ENCODE data around the gene EMP2. TPM values are rescaled to one million over a fixed set of nuclear protein-coding genes. Genes with fewer than 3 reads are reported as not detected.

EMP2 gene
- total and polyA plus RNA-seq, 4 donors: 74.3 to 286 (median 117) TPM

DNA sequence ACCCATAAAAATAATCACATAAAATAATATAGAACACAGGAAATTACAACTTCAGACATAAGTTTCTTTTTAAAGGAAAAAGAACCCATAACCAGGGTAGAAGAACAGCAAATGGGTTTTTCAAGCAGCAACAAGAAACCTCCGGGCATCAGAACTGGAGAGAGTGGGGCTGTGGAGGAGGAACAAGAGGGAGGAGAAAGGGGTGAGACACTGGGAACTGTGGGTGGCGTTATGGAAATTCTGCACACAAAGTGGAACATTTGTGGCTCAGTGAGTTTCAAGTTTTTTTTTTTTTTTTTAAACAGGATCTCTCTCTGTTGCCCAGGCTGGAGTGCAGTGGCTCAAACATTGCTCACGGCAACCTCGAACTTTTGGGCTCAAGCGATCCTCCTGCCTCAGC lies 22.6 kb downstream of the EMP2 start:
- DNase-seq (no peak), ATAC-seq (ENCODE audit: insufficient read depth, low FRiP score) (no peak)
- no peaks in the 10 kb centered on the region for H3K27me3 ChIP-seq (ENCODE audit: control insufficient read depth in 3 of 3, insufficient read depth in 3 of 3, low read length in 2 of 3)
- peaks cover 0 to 5% (median under 1%) of the 10 kb centered on the region in 4 donors for H3K9me3 ChIP-seq (ENCODE audit: control insufficient read depth in 4 of 4, insufficient read depth in 3 of 4, low read length in 3 of 4)
- no peak overlapping the region for H3K4me3 ChIP-seq
- no peaks in the 10 kb centered on the region for H3K36me3 ChIP-seq (ENCODE audit: control insufficient read depth in 4 of 4, insufficient read depth in 4 of 4, low read length in 4 of 4)
- 80 to 84% methylated on average over 5 of the region's 5 CpGs for WGBS, 2 donors
- H3K9ac ChIP-seq (ENCODE audit: insufficient read depth in 1 of 2, low read length in 2 of 2): no peak overlapping the region
- TF ChIP-seq CTCF (IDR thresholded peaks at IDR 0.05; ENCODE audit: control extremely low read depth, extremely low read depth): no peak
- peak overlapping the region; percentile 86 to 94 for H3K27ac ChIP-seq (ENCODE audit: low read depth in 1 of 2, low read length in 1 of 2)
- H3K4me1 ChIP-seq (ENCODE audit: control insufficient read depth in 5 of 5, insufficient read depth in 5 of 5, low read length in 5 of 5): peaks cover 0 to 38% (median 10%) of the 10 kb centered on the region in 5 donors

DNA sequence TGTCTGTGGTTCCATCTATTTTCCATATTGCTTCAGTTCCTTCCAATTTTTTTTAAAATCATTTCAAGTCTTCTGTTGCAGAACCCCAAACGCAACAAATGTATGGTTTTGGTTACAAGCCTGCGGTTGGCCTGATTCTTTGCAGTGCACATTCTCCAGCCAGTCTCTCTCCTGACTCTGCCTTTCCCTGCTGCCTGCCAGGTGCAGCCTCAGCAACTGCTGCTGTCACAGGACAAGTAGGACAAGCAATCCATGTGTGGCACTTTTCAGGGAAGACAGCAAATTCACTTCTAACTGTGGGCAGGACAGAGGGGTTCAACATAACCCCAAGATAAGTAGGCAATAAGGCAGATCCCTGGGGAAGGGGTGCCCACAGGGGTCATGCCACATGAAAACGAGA lies 24.2 kb downstream of the EMP2 start:
- ATAC-seq (ENCODE audit: insufficient read depth, low FRiP score): no peak
- Histone ChIP-seq H3K9me3 (ENCODE audit: control insufficient read depth in 4 of 4, insufficient read depth in 3 of 4, low read length in 3 of 4) (no peaks in the 10 kb centered on the region), H3K36me3 (ENCODE audit: control insufficient read depth in 4 of 4, insufficient read depth in 4 of 4, low read length in 4 of 4) (no peaks in the 10 kb centered on the region), H3K27ac (ENCODE audit: low read depth in 1 of 2, low read length in 1 of 2) (peak overlapping the region in 1 of 2 donors; percentile 3), H3K4me1 (ENCODE audit: control insufficient read depth in 5 of 5, insufficient read depth in 5 of 5, low read length in 5 of 5) (peaks cover 0 to 35% (median 10%) of the 10 kb centered on the region in 5 donors), H3K4me3 (no peak overlapping the region), H3K27me3 (ENCODE audit: control insufficient read depth in 3 of 3, insufficient read depth in 3 of 3, low read length in 2 of 3) (no peaks in the 10 kb centered on the region), H3K9ac (ENCODE audit: insufficient read depth in 1 of 2, low read length in 2 of 2) (no peak overlapping the region)
- 87% methylated on average over 3 of the region's 3 CpGs for whole genome bisulfite sequencing, 2 donors
- no peak for DNase-seq
- TF ChIP-seq CTCF (IDR thresholded peaks at IDR 0.05; ENCODE audit: control extremely low read depth, extremely low read depth): no peak

- H3K36me3 ChIP-seq (ENCODE audit: control insufficient read depth in 4 of 4, insufficient read depth in 4 of 4, low read length in 4 of 4): no peaks in the 10 kb centered on the region
- WGBS, 2 donors: 84 to 91% methylated on average over 7 of the region's 7 CpGs
- H3K9me3 ChIP-seq (ENCODE audit: control insufficient read depth in 4 of 4, insufficient read depth in 3 of 4, low read length in 3 of 4): no peaks in the 10 kb centered on the region
- H3K4me1 ChIP-seq (ENCODE audit: control insufficient read depth in 5 of 5, insufficient read depth in 5 of 5, low read length in 5 of 5): peaks cover 0 to 23% (median 10%) of the 10 kb centered on the region in 5 donors
- DNase-seq (no peak), ATAC-seq (ENCODE audit: insufficient read depth, low FRiP score) (no peak)
- H3K27ac ChIP-seq (ENCODE audit: low read depth in 1 of 2, low read length in 1 of 2): peak overlapping the region in 1 of 2 donors; percentile 30
- no peak overlapping the region for H3K9ac ChIP-seq (ENCODE audit: insufficient read depth in 1 of 2, low read length in 2 of 2)
- no peak for TF ChIP-seq CTCF (IDR thresholded peaks at IDR 0.05; ENCODE audit: control extremely low read depth, extremely low read depth)
- H3K4me3 ChIP-seq: no peak overlapping the region
- no peaks in the 10 kb centered on the region for H3K27me3 ChIP-seq (ENCODE audit: control insufficient read depth in 3 of 3, insufficient read depth in 3 of 3, low read length in 2 of 3)
Measured at GRCh38 chr16:10554569-10554968, 25.8 kb downstream of the EMP2 start.

- peak overlapping the region; percentile 63 to 77 for H3K27ac ChIP-seq (ENCODE audit: low read depth in 1 of 2, low read length in 1 of 2)
- DNase-seq (no peak), ATAC-seq (ENCODE audit: insufficient read depth, low FRiP score) (peak; percentile 73)
- TF ChIP-seq CTCF (IDR thresholded peaks at IDR 0.05; ENCODE audit: control extremely low read depth, extremely low read depth): no peak
- H3K4me1 ChIP-seq (ENCODE audit: control insufficient read depth in 5 of 5, insufficient read depth in 5 of 5, low read length in 5 of 5): peaks cover 0 to 18% (median 0%) of the 10 kb centered on the region in 5 donors
- H3K36me3 ChIP-seq (ENCODE audit: control insufficient read depth in 4 of 4, insufficient read depth in 4 of 4, low read length in 4 of 4): no peaks in the 10 kb centered on the region
- H3K9me3 ChIP-seq (ENCODE audit: control insufficient read depth in 4 of 4, insufficient read depth in 3 of 4, low read length in 3 of 4): peaks cover 0 to 7% (median 4%) of the 10 kb centered on the region in 4 donors
- WGBS, 2 donors: 33 to 42% methylated on average over 19 of the region's 19 CpGs
- no peak overlapping the region for H3K4me3 ChIP-seq
- H3K9ac ChIP-seq (ENCODE audit: insufficient read depth in 1 of 2, low read length in 2 of 2): no peak overlapping the region
- no peaks in the 10 kb centered on the region for H3K27me3 ChIP-seq (ENCODE audit: control insufficient read depth in 3 of 3, insufficient read depth in 3 of 3, low read length in 2 of 3)
Measured at GRCh38 chr16:10552998-10553491, 27.4 kb downstream of the EMP2 start.
